Activated naive CD8-positive, alpha-beta T cell (primary cell): ENCODE measurements around the gene NLRP8.
"Not testable (repeated sequence)": the region's sequence is repeated elsewhere in the genome, so short reads cannot be mapped to it uniquely, and the experiment has no call there.

Experiments used
- H3K27ac Mint-ChIP-seq: one replicate; pipeline ENCODE4 v1.8.0; 2021; ENCODE audit warnings: mixed read lengths
- H3K27me3 Mint-ChIP-seq: one replicate; pipeline ENCODE4 v1.8.0; 2021; ENCODE audit warnings: mixed read lengths
- H3K36me3 Mint-ChIP-seq: one replicate; pipeline ENCODE4 v1.8.0; 2021; ENCODE audit warnings: mixed read lengths
- H3K4me1 Mint-ChIP-seq: one replicate; pipeline ENCODE4 v1.8.0; 2021; ENCODE audit warnings: low read depth, mixed read lengths
- H3K4me3 Mint-ChIP-seq: one replicate; pipeline ENCODE4 v1.8.0; 2021; ENCODE audit warnings: mild to moderate bottlenecking, mixed read lengths
- H3K9me3 Mint-ChIP-seq: one replicate; pipeline ENCODE4 v1.8.0; 2021; ENCODE audit warnings: low read depth, mixed read lengths

NLRP8 gene

GRCh38 chr19:55947532-55947931 is at the start of gene NLRP8:
Gene NLRP8, plus strand, starts transcription at chr19:55947832.
- Mint-ChIP-seq H3K27ac (no peak within 1 kb of the TSS), H3K36me3 (no peaks in the 10 kb centered on the region), H3K9me3 (peaks cover 9% of the 10 kb centered on the region), H3K27me3 (peaks cover 9% of the 10 kb centered on the region), H3K4me1 (no peaks in the 10 kb centered on the region), H3K4me3 (no peak within 1 kb of the TSS)

GRCh38 chr19:55898911-55899310 is 48.7 kb upstream of the NLRP8 start:
- peaks cover 8% of the 10 kb centered on the region for H3K27me3 Mint-ChIP-seq
- no peaks in the 10 kb centered on the region for H3K4me1 Mint-ChIP-seq
- H3K36me3 Mint-ChIP-seq: no peaks in the 10 kb centered on the region
- H3K27ac Mint-ChIP-seq: no peak overlapping the region
- H3K4me3 Mint-ChIP-seq: no peak overlapping the region
- H3K9me3 Mint-ChIP-seq: no peaks in the 10 kb centered on the region

GRCh38 chr19:55901369-55902079 is 46.1 kb upstream of the NLRP8 start:
- Mint-ChIP-seq H3K36me3 (no peaks in the 10 kb centered on the region), H3K27ac (no peak overlapping the region), H3K27me3 (peaks cover 3% of the 10 kb centered on the region), H3K9me3 (no peaks in the 10 kb centered on the region), H3K4me3 (no peak overlapping the region), H3K4me1 (no peaks in the 10 kb centered on the region)

DNA sequence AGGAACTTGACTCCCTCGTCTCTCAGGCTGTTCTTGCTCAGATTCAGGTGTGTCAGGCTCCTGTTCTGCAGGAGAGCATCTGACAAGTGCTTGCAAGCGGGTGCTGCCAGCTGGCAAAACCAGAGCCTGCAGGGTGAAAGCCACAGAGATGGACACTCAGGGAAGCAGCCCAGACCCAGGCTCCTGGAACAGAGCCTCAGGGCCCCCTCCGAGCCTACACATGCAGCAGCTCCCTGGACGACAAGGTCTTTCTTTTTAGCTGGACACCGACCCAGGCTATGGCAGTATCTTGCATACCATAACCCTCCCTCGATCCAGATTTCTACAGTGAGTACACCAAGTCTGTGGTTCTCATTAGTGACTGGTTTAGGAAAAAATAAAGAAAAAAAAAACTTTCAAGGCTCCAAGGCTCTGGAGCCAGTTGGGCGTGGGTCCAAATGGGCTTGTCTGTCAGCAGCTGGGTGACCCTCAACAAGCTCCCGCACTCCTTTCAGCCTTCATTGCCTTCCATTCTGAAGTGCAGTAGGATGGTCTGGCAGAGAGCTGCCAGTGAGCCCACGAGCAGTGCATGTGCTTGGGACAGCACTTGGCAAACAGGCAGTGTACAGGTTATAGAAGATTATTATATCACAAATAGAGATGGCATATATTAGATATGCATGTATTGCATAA is 45.4 kb upstream of the NLRP8 start:
- Mint-ChIP-seq H3K27me3 (peaks cover 3% of the 10 kb centered on the region), H3K9me3 (no peaks in the 10 kb centered on the region), H3K4me3 (no peak overlapping the region), H3K27ac (no peak overlapping the region), H3K4me1 (no peaks in the 10 kb centered on the region), H3K36me3 (no peaks in the 10 kb centered on the region)

DNA sequence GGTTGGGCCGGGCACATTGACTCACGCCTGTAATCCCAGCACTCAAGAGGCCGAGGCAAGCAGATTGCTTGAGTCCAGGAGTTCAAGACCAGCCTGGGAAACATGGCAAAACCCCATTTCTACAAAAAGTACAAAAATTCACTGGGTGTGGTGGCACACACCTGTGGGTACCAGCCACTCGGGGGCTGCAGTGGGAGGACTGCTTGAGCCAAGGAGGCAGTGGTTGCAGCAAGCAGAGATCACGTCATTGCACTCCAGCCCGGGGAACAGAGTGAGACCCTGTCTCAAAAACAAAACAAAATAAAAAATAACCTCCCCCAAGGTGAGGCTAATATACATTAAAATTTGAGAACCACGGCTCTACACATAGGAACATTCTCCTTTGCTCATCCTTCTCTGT is 40.3 kb upstream of the NLRP8 start:
- Mint-ChIP-seq H3K36me3 (no peaks in the 10 kb centered on the region), H3K4me3 (no peak overlapping the region), H3K27ac (no peak overlapping the region), H3K4me1 (no peaks in the 10 kb centered on the region), H3K27me3 (peaks cover 9% of the 10 kb centered on the region), H3K9me3 (peaks cover 2% of the 10 kb centered on the region)

- peaks cover 3% of the 10 kb centered on the region for H3K9me3 Mint-ChIP-seq
- no peaks in the 10 kb centered on the region for H3K36me3 Mint-ChIP-seq
- peaks cover 9% of the 10 kb centered on the region for H3K27me3 Mint-ChIP-seq
- no peak overlapping the region for H3K4me3 Mint-ChIP-seq
- no peaks in the 10 kb centered on the region for H3K4me1 Mint-ChIP-seq
- H3K27ac Mint-ChIP-seq: no peak overlapping the region
Measured at GRCh38 chr19:55907746-55908145, 39.9 kb upstream of the NLRP8 start.

DNA sequence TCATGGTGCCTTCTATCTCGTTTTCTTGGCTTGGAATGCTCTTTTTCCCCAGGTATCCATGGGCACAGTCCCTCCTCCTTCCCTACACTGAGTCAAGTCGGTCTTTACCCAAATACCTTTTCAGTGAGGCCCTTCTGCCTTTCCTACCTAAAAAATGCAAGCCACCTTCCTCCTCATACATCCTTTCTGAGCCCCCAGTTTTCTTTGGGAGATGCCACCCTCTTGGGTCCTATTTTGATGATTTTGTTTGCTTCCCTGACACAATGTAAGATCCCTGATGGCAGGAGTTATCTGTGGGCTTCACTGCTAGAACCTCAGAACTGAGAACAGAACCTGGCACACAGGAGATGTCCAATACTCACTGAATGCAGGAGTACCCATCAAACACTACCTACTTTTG is 37.8 kb upstream of the NLRP8 start:
- Mint-ChIP-seq H3K27me3 (peaks cover 6% of the 10 kb centered on the region), H3K36me3 (peaks cover 1% of the 10 kb centered on the region), H3K9me3 (peaks cover 3% of the 10 kb centered on the region), H3K27ac (no peak overlapping the region), H3K4me3 (no peak overlapping the region), H3K4me1 (no peaks in the 10 kb centered on the region)

DNA sequence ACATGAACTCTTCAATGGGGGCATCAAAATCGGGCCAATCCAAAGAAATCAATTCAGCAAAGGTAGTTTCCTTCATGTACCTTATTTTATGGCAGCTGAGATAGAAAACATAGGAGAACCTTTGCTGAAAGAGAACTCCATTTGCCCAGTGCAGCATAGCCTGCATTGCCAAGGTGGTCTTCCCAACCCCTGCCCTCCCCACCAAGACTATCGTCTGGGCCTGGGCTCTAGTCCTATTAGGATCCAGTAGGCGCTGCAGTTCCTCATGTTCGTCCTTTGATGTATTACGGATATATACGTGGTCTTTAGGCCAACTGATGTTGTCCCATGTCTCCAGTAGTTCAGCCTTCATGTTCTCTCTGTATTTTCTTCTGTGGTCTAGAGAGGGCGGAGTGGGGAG is 34.7 kb upstream of the NLRP8 start:
- Mint-ChIP-seq H3K27ac (no peak overlapping the region), H3K36me3 (peaks cover 6% of the 10 kb centered on the region), H3K4me1 (no peaks in the 10 kb centered on the region), H3K27me3 (peaks cover 6% of the 10 kb centered on the region), H3K4me3 (no peak overlapping the region), H3K9me3 (peaks cover 14% of the 10 kb centered on the region)

DNA sequence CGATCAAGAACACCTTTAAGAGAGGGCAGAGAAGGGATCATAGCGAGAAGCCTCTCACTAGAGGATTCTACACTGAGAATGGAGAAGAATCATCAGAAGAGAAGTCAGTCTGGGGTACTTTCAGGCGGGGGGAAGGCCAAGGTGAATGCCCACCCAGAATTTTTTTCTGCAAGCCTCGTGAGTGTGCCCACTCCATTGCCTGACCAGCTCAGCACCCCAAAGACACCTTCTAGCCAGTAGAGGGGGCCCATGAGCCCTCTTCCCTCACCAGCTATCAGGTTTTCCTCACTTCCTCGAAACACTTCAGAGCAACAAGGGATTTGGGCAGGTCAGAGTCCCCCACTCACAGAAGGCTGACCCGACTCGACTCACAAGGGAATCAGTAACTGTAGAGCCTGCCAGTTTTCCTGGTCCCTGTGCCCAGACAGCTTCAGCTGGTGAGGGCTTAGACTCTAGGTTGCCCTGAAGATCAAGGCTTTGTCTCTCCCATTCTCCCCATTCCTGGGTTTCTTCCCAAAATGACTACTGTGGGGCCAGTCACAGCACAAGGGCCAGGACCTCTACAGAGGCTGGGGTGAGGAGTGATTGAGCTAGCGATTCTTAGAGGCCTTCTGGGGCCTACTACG is 33.9 kb upstream of the NLRP8 start:
- H3K36me3 Mint-ChIP-seq: peaks cover 6% of the 10 kb centered on the region
- H3K4me1 Mint-ChIP-seq: no peaks in the 10 kb centered on the region
- H3K9me3 Mint-ChIP-seq: peaks cover 18% of the 10 kb centered on the region
- H3K4me3 Mint-ChIP-seq: no peak overlapping the region
- H3K27ac Mint-ChIP-seq: no peak overlapping the region
- peaks cover 6% of the 10 kb centered on the region for H3K27me3 Mint-ChIP-seq

GRCh38 chr19:55923556-55923955 is 24.1 kb upstream of the NLRP8 start:
- Mint-ChIP-seq H3K4me1 (no peaks in the 10 kb centered on the region), H3K9me3 (peaks cover 27% of the 10 kb centered on the region), H3K27me3 (peaks cover 10% of the 10 kb centered on the region), H3K4me3 (no peak overlapping the region), H3K36me3 (peaks cover 4% of the 10 kb centered on the region), H3K27ac (no peak overlapping the region)

DNA sequence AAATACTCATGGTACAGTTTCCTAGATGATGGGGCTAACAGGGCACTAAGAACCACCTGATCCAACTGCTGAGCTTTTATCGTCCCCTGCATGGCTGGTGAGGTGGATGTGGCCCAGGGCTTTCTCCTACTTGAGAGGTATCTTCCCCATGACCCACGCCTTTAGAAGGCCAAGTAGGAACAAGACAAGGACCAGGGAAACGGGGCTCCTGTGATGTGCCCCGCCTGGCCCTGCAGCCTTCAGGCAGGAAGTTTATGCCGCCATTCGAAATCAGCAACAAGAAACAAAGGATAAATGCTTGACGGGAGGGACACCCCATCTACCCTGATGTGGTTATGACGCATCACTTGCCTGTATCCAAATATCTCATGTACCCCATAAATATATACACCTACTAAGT is 19.6 kb upstream of the NLRP8 start:
- Mint-ChIP-seq H3K9me3 (peaks cover 7% of the 10 kb centered on the region), H3K4me1 (no peaks in the 10 kb centered on the region), H3K27ac (no peak overlapping the region), H3K4me3 (no peak overlapping the region), H3K27me3 (peaks cover 5% of the 10 kb centered on the region), H3K36me3 (no peaks in the 10 kb centered on the region)

DNA sequence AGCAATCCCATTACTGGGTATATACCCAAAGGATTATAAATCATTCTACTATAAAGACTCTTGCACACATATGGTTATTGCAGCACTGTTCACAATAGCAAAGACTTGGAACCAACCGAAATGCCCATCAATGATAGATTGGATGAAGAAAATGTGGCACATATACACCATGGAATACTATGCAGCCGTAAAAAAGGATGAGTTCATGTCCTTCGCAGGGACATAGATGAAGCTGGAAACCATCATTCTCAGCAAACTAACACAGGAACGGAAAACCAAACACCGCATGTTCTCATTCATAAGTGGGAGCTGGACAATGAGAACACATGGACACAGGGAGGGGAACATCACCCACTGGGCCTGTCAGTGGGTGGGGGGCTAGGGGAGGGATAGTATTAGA is 18.4 kb upstream of the NLRP8 start:
- H3K36me3 Mint-ChIP-seq, H3K4me3 Mint-ChIP-seq, H3K4me1 Mint-ChIP-seq, H3K9me3 Mint-ChIP-seq, H3K27ac Mint-ChIP-seq, H3K27me3 Mint-ChIP-seq: not testable (repeated sequence)

- Mint-ChIP-seq H3K9me3 (peaks cover 3% of the 10 kb centered on the region), H3K4me1 (no peaks in the 10 kb centered on the region), H3K36me3 (peaks cover 3% of the 10 kb centered on the region), H3K4me3 (no peak overlapping the region), H3K27me3 (no peaks in the 10 kb centered on the region), H3K27ac (no peak overlapping the region)
Measured at GRCh38 chr19:55930996-55931515, 16.6 kb upstream of the NLRP8 start.

- no peak within 1 kb of the TSS for H3K4me3 Mint-ChIP-seq
- H3K27ac Mint-ChIP-seq: no peak within 1 kb of the TSS
- no peaks in the 10 kb centered on the region for H3K4me1 Mint-ChIP-seq
- H3K9me3 Mint-ChIP-seq: peaks cover 3% of the 10 kb centered on the region
- H3K36me3 Mint-ChIP-seq: peaks cover 3% of the 10 kb centered on the region
- no peaks in the 10 kb centered on the region for H3K27me3 Mint-ChIP-seq
Measured at GRCh38 chr19:55931936-55932386, 15.7 kb upstream of the NLRP8 start, which contains the start of gene NLRP13. Gene NLRP13, minus strand, starts transcription at chr19:55932336. Its CDS starts 25 bp downstream, at chr19:55932311.

DNA sequence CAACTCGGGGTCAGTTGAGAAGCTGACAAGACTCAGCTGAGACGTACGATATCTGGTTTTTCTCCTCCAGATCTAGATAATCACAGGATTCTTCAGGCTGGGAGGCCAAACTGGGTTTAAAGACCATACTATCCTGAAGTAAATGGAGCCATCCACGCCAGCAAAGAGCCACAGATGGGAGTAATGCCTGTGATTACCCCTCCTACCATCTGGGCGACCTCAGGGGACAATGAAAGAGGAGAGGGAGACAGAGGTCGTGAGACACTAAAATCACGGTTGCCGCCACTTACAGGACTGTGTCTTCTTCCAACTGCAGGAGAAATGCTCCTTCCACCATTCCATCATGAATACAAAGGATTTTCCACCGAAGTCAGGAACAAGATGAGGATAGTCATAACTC is 12.4 kb upstream of the NLRP8 start:
- Mint-ChIP-seq H3K4me3 (no peak overlapping the region), H3K4me1 (no peaks in the 10 kb centered on the region), H3K9me3 (peaks cover 12% of the 10 kb centered on the region), H3K27me3 (no peaks in the 10 kb centered on the region), H3K36me3 (peaks cover 3% of the 10 kb centered on the region), H3K27ac (no peak overlapping the region)
